OCI-LY7 (cell line): Measurements from ENCODE around the gene SLC35F1. TPM values are rescaled to one million over a fixed set of nuclear protein-coding genes. Genes with fewer than 3 reads are reported as not detected.

Source experiments
- BruUV-seq: library from RNA; stranded (reverse); fragments of 400-500 nt; replicated peaks from 2 replicates; lab custom pipeline; 2021; lab: Mats Ljungman, UMichigan
- CTCF ChIA-PET: fragments of 300-600 bp; sonication (Branson Sonifier 250); formaldehyde crosslinking; loops from one replicate; lab custom pipeline; 2022; ENCODE audit warnings: antibody characterized with exemption; ENCODE audit not compliant: unreplicated experiment; lab: Charles Lee
- POLR2A ChIA-PET: fragments of 300-600 bp; sonication (Branson Sonifier 250); formaldehyde crosslinking; loops from one replicate; lab custom pipeline; 2022; ENCODE audit warnings: antibody characterized with exemption; lab: Charles Lee
- DNase-seq: peaks from one replicate; pipeline ENCODE4 v3.0.0-alpha.2; 2015; ENCODE audit warnings: low spot score
- H2AFZ ChIP-seq: fragments of 200-600 bp; sonication (generic), shearing (Covaris generic); 2 replicates; pipeline ENCODE4 v1.6.1; 2014; ENCODE audit warnings: mild to moderate bottlenecking, antibody characterized with exemption, low read length, moderate library complexity
- H3K27ac ChIP-seq: fragments of 200-600 bp; sonication (generic); 2 replicates; pipeline ENCODE4 v1.5.1; 2014; ENCODE audit warnings: mixed run types, low read depth, mild to moderate bottlenecking, moderate library complexity, low read length, inconsistent platforms; ENCODE audit not compliant: poor library complexity, severe bottlenecking
- H3K36me3 ChIP-seq: fragments of 200-600 bp; sonication (generic); 2 replicates; pipeline ENCODE4 v1.6.1; 2014; ENCODE audit warnings: mild to moderate bottlenecking, antibody characterized with exemption, low read length, moderate library complexity, mixed read lengths; ENCODE audit not compliant: insufficient read depth
- H3K4me1 ChIP-seq: fragments of 200-600 bp; sonication (generic); 2 replicates; pipeline ENCODE4 v1.5.1; 2014; ENCODE audit warnings: mild to moderate bottlenecking, low read length; ENCODE audit not compliant: insufficient read depth, poor library complexity, severe bottlenecking
- H3K4me2 ChIP-seq: fragments of 200-600 bp; sonication (generic); 2 replicates; pipeline ENCODE4 v1.6.1; 2014; ENCODE audit warnings: mild to moderate bottlenecking, low read length
- H3K4me3 ChIP-seq: fragments of 200-600 bp; sonication (generic); 2 replicates; pipeline ENCODE4 v1.5.1; 2014; ENCODE audit warnings: mild to moderate bottlenecking, low read depth, low read length; ENCODE audit not compliant: poor library complexity, severe bottlenecking
- H3K79me2 ChIP-seq: fragments of 200-600 bp; sonication (generic); 2 replicates; pipeline ENCODE4 v1.6.1; 2016; ENCODE audit warnings: low read depth, mild to moderate bottlenecking, low read length, moderate library complexity, mixed read lengths; ENCODE audit not compliant: insufficient read depth
- H3K9me2 ChIP-seq: fragments of 200-600 bp; sonication (generic); 2 replicates; pipeline ENCODE4 v1.6.1; 2016; ENCODE audit warnings: mild to moderate bottlenecking, low read length, mixed read lengths; ENCODE audit not compliant: insufficient read depth
- H3K9me3 ChIP-seq: fragments of 200-600 bp; sonication (generic); 2 replicates; pipeline ENCODE4 v1.6.1; 2014; ENCODE audit warnings: mild to moderate bottlenecking, mixed run types, low read length, mixed read lengths
- H4K20me1 ChIP-seq: fragments of 200-600 bp; sonication (generic); 2 replicates; pipeline ENCODE4 v1.6.1; 2014; ENCODE audit warnings: mild to moderate bottlenecking, antibody characterized with exemption, low read length, moderate library complexity, mixed read lengths; ENCODE audit not compliant: insufficient read depth
- CTCF ChIP-seq: fragments of 200-600 bp; sonication (generic); conservative IDR thresholded peaks from 2 replicates; pipeline ENCODE4 v1.5.1; 2014; ENCODE audit warnings: mild to moderate bottlenecking, antibody characterized with exemption, low read length, moderate library complexity, mixed read lengths
- EZH2phosphoT487 ChIP-seq: fragments of 200-600 bp; sonication (generic); IDR thresholded peaks from 2 replicates; pipeline ENCODE4 v1.6.1; 2018; ENCODE audit warnings: low read depth, borderline replicate concordance, mild to moderate bottlenecking, mixed run types, antibody characterized with exemption, low read length, moderate library complexity, mixed read lengths
- intact Hi-C: fragments of 100-400 bp; cut with micrococcal nuclease; formaldehyde crosslinking; loops from one replicate; pipeline ENCODE4 v1.10.0; 2022; ENCODE audit not compliant: unreplicated experiment
- total RNA-seq, 2 experiments: library from RNA; depleted of rRNA in 1 of 2; stranded (reverse); fragments of >200 nt in 1 of 2; shearing (Covaris generic) in 1 of 2; gene quantifications; 2 replicates each; pipeline ENCODE4 v1.2.3, GENCODE V29; 2014 to 2022

SLC35F1 gene
- total RNA-seq, 2 experiments from 2014 or later, result 0.03 TPM; not detected in 1

GRCh38 chr6:118353564-118353963 lies 446.5 kb downstream of the SLC35F1 start:
- Histone ChIP-seq H3K4me1 (no peaks in the 10 kb centered on the region), H3K4me2 (no peak overlapping the region), H2AFZ (no peak overlapping the region), H4K20me1 (no peaks in the 10 kb centered on the region), H3K36me3 (no peaks in the 10 kb centered on the region), H3K27ac (no peak overlapping the region), H3K79me2 (no peaks in the 10 kb centered on the region), H3K4me3 (no peak overlapping the region), H3K9me3 (no peaks in the 10 kb centered on the region), H3K9me2 (no peaks in the 10 kb centered on the region)
- DNase-seq, result no peak
- CTCF ChIA-PET, result no interaction called here
- POLR2A ChIA-PET, result no interaction called here
- TF ChIP-seq EZH2phosphoT487 (no peak), CTCF (no peak)
- intact Hi-C loops, result no loop called here
- no TSS peak for BruUV-seq

- no TSS peak for BruUV-seq
- peak; percentile 3 for DNase-seq
- H3K4me3 ChIP-seq, result no peak overlapping the region
- no peaks in the 10 kb centered on the region for H4K20me1 ChIP-seq
- H3K9me2 ChIP-seq, result no peaks in the 10 kb centered on the region
- no peaks in the 10 kb centered on the region for H3K9me3 ChIP-seq
- no peak overlapping the region for H3K27ac ChIP-seq
- no peaks in the 10 kb centered on the region for H3K4me1 ChIP-seq
- H3K79me2 ChIP-seq, result no peaks in the 10 kb centered on the region
- H3K36me3 ChIP-seq, result no peaks in the 10 kb centered on the region
- H2AFZ ChIP-seq, result no peak overlapping the region
- ChIA-PET CTCF (no interaction called here), POLR2A (interaction anchor here (0.9 kb wide), 1 partner anchor 612 kb away, joined by 3 read pairs; no protein-coding TSS in a partner anchor)
- no peak overlapping the region for H3K4me2 ChIP-seq
- TF ChIP-seq EZH2phosphoT487 (no peak), CTCF (no peak)
- intact Hi-C loops, result no loop called here
Observed at GRCh38 chr6:118354641-118355040, 447.6 kb downstream of the SLC35F1 start.

- no peak for TF ChIP-seq CTCF
- TF ChIP-seq EZH2phosphoT487, result no peak
- intact Hi-C loops, result no loop called here
- Histone ChIP-seq H4K20me1 (no peaks in the 10 kb centered on the region), H3K79me2 (no peaks in the 10 kb centered on the region), H3K4me1 (no peaks in the 10 kb centered on the region), H3K4me2 (no peak overlapping the region), H3K4me3 (no peak overlapping the region), H3K9me3 (no peaks in the 10 kb centered on the region), H3K9me2 (no peaks in the 10 kb centered on the region), H3K36me3 (no peaks in the 10 kb centered on the region), H3K27ac (no peak overlapping the region), H2AFZ (no peak overlapping the region)
- ChIA-PET CTCF (no interaction called here), POLR2A (interaction anchor here (0.7 kb wide), 1 partner anchor 184 kb away, joined by 4 read pairs; no protein-coding TSS in a partner anchor)
- no peak for DNase-seq
- no TSS peak for BruUV-seq
Observed at GRCh38 chr6:118356054-118356453, 449.0 kb downstream of the SLC35F1 start.
